ENCODE results near the gene SH3PXD2A.

The SH3PXD2A gene

GRCh38 chr10:103800789-103801540 is 54.4 kb downstream of the SH3PXD2A start:
- H3K9ac ChIP-seq (ENCODE audit: low read depth, low read length), result no peak overlapping the region
- TF ChIP-seq, protein P1, sequence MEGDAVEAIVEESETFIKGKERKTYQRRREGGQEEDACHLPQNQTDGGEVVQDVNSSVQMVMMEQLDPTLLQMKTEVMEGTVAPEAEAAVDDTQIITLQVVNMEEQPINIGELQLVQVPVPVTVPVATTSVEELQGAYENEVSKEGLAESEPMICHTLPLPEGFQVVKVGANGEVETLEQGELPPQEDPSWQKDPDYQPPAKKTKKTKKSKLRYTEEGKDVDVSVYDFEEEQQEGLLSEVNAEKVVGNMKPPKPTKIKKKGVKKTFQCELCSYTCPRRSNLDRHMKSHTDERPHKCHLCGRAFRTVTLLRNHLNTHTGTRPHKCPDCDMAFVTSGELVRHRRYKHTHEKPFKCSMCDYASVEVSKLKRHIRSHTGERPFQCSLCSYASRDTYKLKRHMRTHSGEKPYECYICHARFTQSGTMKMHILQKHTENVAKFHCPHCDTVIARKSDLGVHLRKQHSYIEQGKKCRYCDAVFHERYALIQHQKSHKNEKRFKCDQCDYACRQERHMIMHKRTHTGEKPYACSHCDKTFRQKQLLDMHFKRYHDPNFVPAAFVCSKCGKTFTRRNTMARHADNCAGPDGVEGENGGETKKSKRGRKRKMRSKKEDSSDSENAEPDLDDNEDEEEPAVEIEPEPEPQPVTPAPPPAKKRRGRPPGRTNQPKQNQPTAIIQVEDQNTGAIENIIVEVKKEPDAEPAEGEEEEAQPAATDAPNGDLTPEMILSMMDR (IDR thresholded peaks at IDR 0.05; ENCODE audit: borderline replicate concordance, extremely low read depth, low read length, poor library complexity, severe bottlenecking), result no peak
- TF ChIP-seq EZH2 (IDR thresholded peaks at IDR 0.05; ENCODE audit: borderline replicate concordance, low read depth, low read length, severe bottlenecking), result no peak
- peak; percentile 54; the same call in 2 of the 3 replicates for ATAC-seq (ENCODE audit: insufficient read depth, low read depth)
- no peaks in the 10 kb centered on the region for H3K9me3 ChIP-seq (ENCODE audit: insufficient read depth, low read length, severe bottlenecking)
- H3K36me3 ChIP-seq (ENCODE audit: insufficient read depth, low read length), result no peaks in the 10 kb centered on the region
- no peak for DNase-seq
- no peak overlapping the region for H3K4me2 ChIP-seq (ENCODE audit: insufficient read depth, low read length)
- no peak overlapping the region for H3K4me3 ChIP-seq (ENCODE audit: low read depth in 1 of 2, low read length in 2 of 2)
- no peaks in the 10 kb centered on the region for H3K79me2 ChIP-seq (ENCODE audit: insufficient read depth, low read length)
- H2AFZ ChIP-seq (ENCODE audit: low read depth, low read length), result no peak overlapping the region
- H3K27ac ChIP-seq (ENCODE audit: low read length), result no peak overlapping the region
- no peaks in the 10 kb centered on the region for H4K20me1 ChIP-seq (ENCODE audit: insufficient read depth, low read length)
- H3K27me3 ChIP-seq (ENCODE audit: insufficient read depth, low read length, poor library complexity), result no peaks in the 10 kb centered on the region
- H3K4me1 ChIP-seq (ENCODE audit: insufficient read depth, low read length), result no peaks in the 10 kb centered on the region

- Histone ChIP-seq H3K9me3 (ENCODE audit: insufficient read depth, low read length, severe bottlenecking) (no peaks in the 10 kb centered on the region), H3K27ac (ENCODE audit: low read length) (no peak overlapping the region), H4K20me1 (ENCODE audit: insufficient read depth, low read length) (no peaks in the 10 kb centered on the region), H3K4me2 (ENCODE audit: insufficient read depth, low read length) (no peak overlapping the region), H3K4me3 (ENCODE audit: low read depth in 1 of 2, low read length in 2 of 2) (no peak overlapping the region), H3K36me3 (ENCODE audit: insufficient read depth, low read length) (no peaks in the 10 kb centered on the region), H3K27me3 (ENCODE audit: insufficient read depth, low read length, poor library complexity) (no peaks in the 10 kb centered on the region), H3K9ac (ENCODE audit: low read depth, low read length) (no peak overlapping the region), H3K4me1 (ENCODE audit: insufficient read depth, low read length) (no peaks in the 10 kb centered on the region), H2AFZ (ENCODE audit: low read depth, low read length) (no peak overlapping the region), H3K79me2 (ENCODE audit: insufficient read depth, low read length) (no peaks in the 10 kb centered on the region)
- no peak for DNase-seq
- no peak for ATAC-seq (ENCODE audit: insufficient read depth, low read depth)
- TF ChIP-seq EZH2 (IDR thresholded peaks at IDR 0.05; ENCODE audit: borderline replicate concordance, low read depth, low read length, severe bottlenecking), result no peak
- TF ChIP-seq, protein P1 (IDR thresholded peaks at IDR 0.05; ENCODE audit: borderline replicate concordance, extremely low read depth, low read length, poor library complexity, severe bottlenecking), result no peak
Measured at GRCh38 chr10:103800089-103800488, 55.3 kb downstream of the SH3PXD2A start.

GRCh38 chr10:103799341-103799740 is 56.0 kb downstream of the SH3PXD2A start:
- no peaks in the 10 kb centered on the region for H3K9me3 ChIP-seq (ENCODE audit: insufficient read depth, low read length, severe bottlenecking)
- H3K27ac ChIP-seq (ENCODE audit: low read length), result no peak overlapping the region
- peaks cover 5% of the 10 kb centered on the region for H3K27me3 ChIP-seq (ENCODE audit: insufficient read depth, low read length, poor library complexity)
- ATAC-seq (ENCODE audit: insufficient read depth, low read depth) (no peak), DNase-seq (no peak)
- H3K4me3 ChIP-seq (ENCODE audit: low read depth in 1 of 2, low read length in 2 of 2), result no peak overlapping the region
- H3K4me2 ChIP-seq (ENCODE audit: insufficient read depth, low read length), result no peak overlapping the region
- no peaks in the 10 kb centered on the region for H4K20me1 ChIP-seq (ENCODE audit: insufficient read depth, low read length)
- no peaks in the 10 kb centered on the region for H3K79me2 ChIP-seq (ENCODE audit: insufficient read depth, low read length)
- TF ChIP-seq, protein P1 (IDR thresholded peaks at IDR 0.05; ENCODE audit: borderline replicate concordance, extremely low read depth, low read length, poor library complexity, severe bottlenecking), result no peak
- TF ChIP-seq EZH2 (IDR thresholded peaks at IDR 0.05; ENCODE audit: borderline replicate concordance, low read depth, low read length, severe bottlenecking), result no peak
- no peak overlapping the region for H2AFZ ChIP-seq (ENCODE audit: low read depth, low read length)
- no peaks in the 10 kb centered on the region for H3K4me1 ChIP-seq (ENCODE audit: insufficient read depth, low read length)
- H3K36me3 ChIP-seq (ENCODE audit: insufficient read depth, low read length), result no peaks in the 10 kb centered on the region
- no peak overlapping the region for H3K9ac ChIP-seq (ENCODE audit: low read depth, low read length)

Data from DND-41 (cell line).